Activated CD8-positive, alpha-beta memory T cell treated with anti-CD3 and anti-CD28 coated beads for 36 hours (primary cell): ENCODE results near the gene PPAN. TPM values are rescaled to one million over a fixed set of nuclear protein-coding genes. Genes with fewer than 3 reads are reported as not detected.

Source experiments
- CTCF ChIA-PET: fragments of 350-600 bp; sonication (Branson Sonifier 250); formaldehyde crosslinking; loops from one replicate; lab custom pipeline; 2021; ENCODE audit warnings: antibody characterized with exemption; lab: Charles Lee
- POLR2A ChIA-PET: fragments of 350-600 bp; sonication (Branson Sonifier 250); formaldehyde crosslinking; loops from one replicate; lab custom pipeline; 2021; ENCODE audit warnings: antibody characterized with exemption; lab: Charles Lee
- total RNA-seq, 2 experiments: library from RNA; stranded (reverse); gene quantifications; one replicate each; pipeline ENCODE4 v1.2.3, GENCODE V29; 2021

PPAN gene
- total RNA-seq, 2 experiments from 2014 or later: 294 to 298 TPM

- POLR2A ChIA-PET: interaction anchor here (0.6 to 1.6 kb wide), 4 partner anchors 9 to 1005 kb away, joined by 3 to 12 read pairs (median 4); no protein-coding TSS in a partner anchor
- CTCF ChIA-PET: interaction anchor here (0.6 to 2.1 kb wide), 7 partner anchors 8 to 163 kb away, joined by 3 to 7 read pairs (median 5); partner anchors contain the start of genes EIF3G and ICAM1
Measured at GRCh38 chr19:10107817-10108367, 1.7 kb downstream of the PPAN start.

- CTCF ChIA-PET: interaction anchor here (1.7 to 9.7 kb wide), 2 partner anchors 9 to 10 kb away, joined by 5 to 127 read pairs; partner anchors contain the start of genes ANGPTL6 and EIF3G
- POLR2A ChIA-PET: interaction anchor here (0.6 to 1.6 kb wide), 3 partner anchors 9 to 198 kb away, joined by 3 to 5 read pairs (median 3); no protein-coding TSS in a partner anchor
Measured at GRCh38 chr19:10109528-10109927, 3.4 kb downstream of the PPAN start.

- CTCF ChIA-PET: interaction anchor here (9.7 kb wide), 1 partner anchor 10 kb away, joined by 127 read pairs; the partner anchor contains the start of gene ANGPTL6
- POLR2A ChIA-PET: interaction anchor here (0.9 to 1.6 kb wide), 4 partner anchors 8 to 14 kb away, joined by 3 to 5 read pairs (median 4); no protein-coding TSS in a partner anchor
Measured at GRCh38 chr19:10110076-10110971, 4.2 kb downstream of the PPAN start.

- ChIA-PET CTCF (interaction anchor here (9.7 kb wide), 1 partner anchor 11 kb away, joined by 127 read pairs; the partner anchor contains the start of gene ANGPTL6), POLR2A (interaction anchor here (0.7 to 1.7 kb wide), 4 partner anchors 8 to 15 kb away, joined by 3 to 14 read pairs (median 4); partner anchors contain the start of gene ANGPTL6)
Measured at GRCh38 chr19:10110972-10111317, 4.8 kb downstream of the PPAN start.

- CTCF ChIA-PET: interaction anchor here (9.7 kb wide), 1 partner anchor 11 kb away, joined by 127 read pairs; the partner anchor contains the start of gene ANGPTL6
- POLR2A ChIA-PET: interaction anchor here (0.6 to 1.7 kb wide), 6 partner anchors 9 to 647 kb away, joined by 3 to 14 read pairs (median 4); partner anchors contain the start of gene ANGPTL6
Measured at GRCh38 chr19:10111405-10111811, 5.2 kb downstream of the PPAN start, which contains the start of gene P2RY11. Gene P2RY11 (plus strand): TSS chr19:10111693. CDS start chr19:10111722, 29 bp downstream.

GRCh38 chr19:10112037-10112761 is 6.0 kb downstream of the PPAN start:
- POLR2A ChIA-PET: interaction anchor here (0.6 to 4.2 kb wide), 9 partner anchors 9 to 646 kb away, joined by 3 to 45 read pairs (median 6); partner anchors contain the start of genes ANGPTL6 and S1PR2
- CTCF ChIA-PET: interaction anchor here (0.6 to 9.7 kb wide), 3 partner anchors 12 to 58 kb away, joined by 3 to 127 read pairs (median 9); partner anchors contain the start of gene ANGPTL6

- POLR2A ChIA-PET: interaction anchor here (0.5 to 5.1 kb wide), 9 partner anchors 10 to 253 kb away, joined by 3 to 45 read pairs (median 5); partner anchors contain the start of genes ANGPTL6, ICAM1 and S1PR2
Measured at GRCh38 chr19:10112895-10113591, 6.9 kb downstream of the PPAN start.

GRCh38 chr19:10113592-10113963 is 7.4 kb downstream of the PPAN start:
- ChIA-PET POLR2A (interaction anchor here (0.5 to 5.1 kb wide), 9 partner anchors 11 to 253 kb away, joined by 3 to 45 read pairs (median 5); partner anchors contain the start of genes ANGPTL6, ICAM1 and S1PR2), CTCF (interaction anchor here (0.6 to 9.7 kb wide), 5 partner anchors 13 to 470 kb away, joined by 3 to 127 read pairs (median 4); partner anchors contain the start of gene ANGPTL6)

More at GRCh38 chr19:10112895-10113591, 6.9 kb downstream of the PPAN start:
- CTCF ChIA-PET: interaction anchor here (0.6 to 9.7 kb wide), 5 partner anchors 13 to 470 kb away, joined by 3 to 127 read pairs (median 4); partner anchors contain the start of gene ANGPTL6

- CTCF ChIA-PET: interaction anchor here (1.4 to 9.7 kb wide), 5 partner anchors 7 to 146 kb away, joined by 3 to 127 read pairs (median 7); partner anchors contain the start of genes ANGPTL6 and PPAN
- POLR2A ChIA-PET: interaction anchor here (1.2 to 5.1 kb wide), 5 partner anchors 11 to 117 kb away, joined by 4 to 45 read pairs (median 21); partner anchors contain the start of genes ANGPTL6 and S1PR2
Measured at GRCh38 chr19:10113964-10114650, 7.9 kb downstream of the PPAN start.

- CTCF ChIA-PET: interaction anchor here (0.5 to 9.7 kb wide), 5 partner anchors 8 to 185 kb away, joined by 3 to 127 read pairs (median 7); partner anchors contain the start of genes ANGPTL6 and PPAN
- POLR2A ChIA-PET: interaction anchor here (1.2 to 5.1 kb wide), 4 partner anchors 9 to 19 kb away, joined by 3 to 45 read pairs (median 26); partner anchors contain the start of genes ANGPTL6 and PPAN
Measured at GRCh38 chr19:10114651-10115391, 8.7 kb downstream of the PPAN start.

- POLR2A ChIA-PET: interaction anchor here (1.0 to 5.1 kb wide), 5 partner anchors 10 to 23 kb away, joined by 3 to 45 read pairs (median 21); partner anchors contain the start of genes ANGPTL6 and PPAN
- CTCF ChIA-PET: interaction anchor here (0.5 to 9.7 kb wide), 3 partner anchors 9 to 186 kb away, joined by 3 to 127 read pairs (median 7); partner anchors contain the start of genes ANGPTL6 and PPAN
Measured at GRCh38 chr19:10115392-10116084, 9.4 kb downstream of the PPAN start.

- ChIA-PET CTCF (interaction anchor here (9.7 kb wide), 1 partner anchor 16 kb away, joined by 127 read pairs; the partner anchor contains the start of gene ANGPTL6), POLR2A (interaction anchor here (0.6 to 5.1 kb wide), 7 partner anchors 8 to 117 kb away, joined by 3 to 45 read pairs (median 5); partner anchors contain the start of genes ANGPTL6 and PPAN)
Measured at GRCh38 chr19:10116085-10116865, 10.1 kb downstream of the PPAN start.

- ChIA-PET POLR2A (interaction anchor here (0.6 to 5.1 kb wide), 4 partner anchors 9 to 118 kb away, joined by 5 to 45 read pairs (median 18); partner anchors contain the start of gene ANGPTL6), CTCF (interaction anchor here (1.3 to 9.7 kb wide), 2 partner anchors 17 to 133 kb away, joined by 3 to 127 read pairs; partner anchors contain the start of gene ANGPTL6)
Measured at GRCh38 chr19:10116866-10117616, 10.9 kb downstream of the PPAN start.
